ENCODE data around the gene KAZN. TPM values are rescaled to one million over a fixed set of nuclear protein-coding genes. Genes with fewer than 3 reads are reported as not detected.
"Not testable (repeated sequence)": the region's sequence is repeated elsewhere in the genome, so short reads cannot be mapped to it uniquely, and the experiment has no call there.

KAZN gene
- 2.5 and 2.7 TPM in 2 replicates for total RNA-seq (2014; rRNA removed; shearing (Covaris generic))
- polyA plus RNA-seq (2015; cell fraction: cytosol; rRNA removed): 3.2 and 3.6 TPM in 2 replicates
- polyA plus RNA-seq (2015; cell fraction: nucleus; rRNA removed): 3.6 and 4.4 TPM in 2 replicates

DNA sequence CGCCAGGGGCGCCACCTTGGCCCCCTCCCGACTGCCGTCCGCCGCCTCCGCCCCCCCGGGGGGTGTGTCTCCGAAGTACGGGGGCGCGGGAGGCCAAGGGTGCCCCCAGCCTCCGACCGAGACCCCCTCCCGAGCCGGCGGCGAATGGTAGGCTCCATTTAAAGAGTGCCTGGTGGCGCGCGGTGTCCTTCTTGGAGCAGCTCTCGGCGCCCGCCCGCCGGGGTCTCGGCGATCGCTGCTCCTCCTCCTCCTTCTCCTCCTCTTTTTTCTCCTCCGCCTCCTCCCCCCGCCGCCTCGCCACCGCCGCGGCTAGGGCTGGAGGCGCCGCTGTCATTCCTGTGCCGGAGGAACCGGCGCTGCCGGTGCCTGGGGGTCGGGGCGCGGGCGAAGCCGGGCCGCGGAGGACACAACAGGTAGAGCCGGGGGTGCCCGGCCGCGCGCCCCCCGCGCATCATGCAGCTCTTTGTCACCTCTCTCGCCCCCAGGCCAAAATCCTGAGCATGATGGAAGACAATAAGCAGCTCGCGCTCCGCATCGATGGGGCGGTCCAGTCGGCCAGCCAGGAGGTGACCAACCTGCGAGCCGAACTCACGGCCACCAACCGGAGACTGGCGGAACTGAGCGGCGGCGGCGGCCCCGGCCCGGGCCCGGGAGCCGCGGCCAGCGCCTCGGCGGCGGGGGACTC is at the start of gene KAZN:
Gene KAZN (plus strand): TSS at position 188 of the 685 bp plus-strand sequence.
- no peak for DNase-seq (ENCODE audit: low read depth)

DNA sequence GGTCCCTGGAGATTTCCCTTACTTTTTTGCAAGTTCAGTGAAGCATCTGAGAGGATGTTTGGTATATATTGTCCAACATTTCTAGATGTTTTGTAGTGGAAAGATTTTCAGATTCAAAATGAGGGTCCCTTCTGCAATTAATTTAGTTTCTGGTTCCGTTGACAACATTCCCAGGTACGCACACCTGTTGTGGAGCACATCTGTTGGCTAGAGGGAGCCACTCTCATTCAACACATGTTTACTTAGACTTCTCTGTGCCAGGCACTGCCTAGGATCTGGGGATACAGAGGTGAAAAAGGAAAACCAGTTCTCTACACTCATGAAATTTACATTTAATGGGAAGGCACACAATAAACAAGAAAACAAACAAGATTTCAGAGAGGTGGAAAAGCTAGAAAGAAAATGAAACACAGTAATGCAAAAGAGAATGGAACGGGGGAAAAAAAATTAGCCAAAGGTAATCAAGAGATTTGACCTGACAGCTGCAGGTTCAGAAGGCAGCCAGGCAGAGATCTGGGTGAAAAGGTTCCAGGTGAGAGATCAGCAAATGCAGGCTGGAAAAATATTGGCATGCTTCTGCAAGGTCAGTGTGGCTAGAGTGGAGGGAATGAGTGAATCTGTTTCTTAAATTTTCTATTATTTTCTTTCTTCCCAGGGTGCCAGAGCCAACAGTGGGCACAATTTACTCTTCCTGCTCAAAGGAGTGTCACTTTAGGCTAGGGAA is 48.4 kb upstream of the KAZN start:
- DNase-seq (ENCODE audit: low read depth): no peak

DNA sequence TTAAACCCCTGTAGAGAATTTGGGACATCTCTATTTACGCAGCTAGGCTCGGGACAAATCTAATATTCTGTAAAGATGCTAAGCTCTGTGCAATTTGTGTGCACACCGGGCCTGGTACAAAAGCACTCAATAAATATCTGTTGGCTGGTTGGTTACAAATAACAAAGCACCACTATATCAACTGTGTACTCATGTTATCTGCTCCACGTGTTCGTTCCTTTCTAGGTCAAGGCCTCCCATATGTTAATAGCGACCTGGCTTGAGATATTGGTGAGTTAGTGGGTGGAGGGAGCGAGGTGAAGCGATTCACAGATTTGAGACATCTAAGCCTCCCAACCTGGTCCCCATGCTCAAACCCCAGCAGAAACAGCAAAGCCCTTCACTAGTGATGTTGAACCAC is 47.1 kb upstream of the KAZN start:
- DNase-seq (ENCODE audit: low read depth): no peak

DNA sequence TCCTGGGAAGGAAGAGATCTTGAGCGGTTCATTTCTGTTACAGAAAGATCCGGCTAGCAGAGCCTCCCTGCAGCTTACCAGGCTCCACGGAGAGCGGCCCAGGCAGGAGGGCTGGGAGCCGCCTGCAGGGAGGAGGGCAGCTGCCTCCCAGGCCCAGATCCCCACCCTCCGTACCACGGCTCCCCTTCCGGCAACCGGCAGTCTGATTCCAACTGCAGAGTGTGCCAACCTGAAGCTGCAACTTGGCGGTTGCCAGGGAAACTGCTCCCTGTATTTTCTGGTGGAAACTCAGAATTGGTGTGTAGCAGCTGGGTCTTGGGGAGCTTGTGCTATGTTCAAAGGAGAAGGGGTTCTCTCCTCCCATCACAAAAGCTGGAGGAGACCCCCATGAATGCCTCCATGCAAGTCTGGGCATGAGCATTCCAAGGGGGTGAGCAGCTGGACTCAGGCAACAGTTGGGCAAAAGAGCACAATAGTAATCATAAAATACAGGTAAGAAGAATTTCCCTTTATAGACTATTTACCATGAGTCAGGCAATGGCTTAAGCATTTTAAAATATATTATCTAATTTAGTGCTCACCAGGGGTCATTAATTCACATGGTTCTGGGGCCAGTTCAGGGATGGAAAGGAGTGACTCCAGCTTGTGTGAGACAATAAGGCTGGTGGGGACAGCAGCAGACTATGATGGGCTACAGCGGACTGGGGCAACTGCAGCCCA is 46.1 kb upstream of the KAZN start:
- DNase-seq (ENCODE audit: low read depth): no peak

DNA sequence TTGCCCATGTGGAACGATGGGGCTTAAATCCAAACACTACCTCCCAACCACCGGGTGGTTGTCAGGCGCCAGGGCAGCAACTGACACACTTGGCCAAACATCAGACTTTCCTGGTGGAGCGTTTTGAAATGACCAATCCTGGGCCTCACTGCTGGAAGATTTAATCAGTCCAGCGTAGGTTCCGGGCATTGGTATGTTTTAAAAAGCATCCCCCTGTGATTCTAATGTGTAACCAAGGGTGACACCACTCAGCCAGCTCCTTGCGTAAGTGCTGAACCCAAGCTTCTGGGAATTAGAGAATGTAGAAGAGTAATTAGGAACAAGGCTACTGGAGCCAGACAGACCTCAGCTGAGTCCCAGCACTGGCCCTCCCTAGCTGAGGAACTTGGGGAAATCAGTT is 44.8 kb upstream of the KAZN start:
- DNase-seq (ENCODE audit: low read depth): no peak

DNA sequence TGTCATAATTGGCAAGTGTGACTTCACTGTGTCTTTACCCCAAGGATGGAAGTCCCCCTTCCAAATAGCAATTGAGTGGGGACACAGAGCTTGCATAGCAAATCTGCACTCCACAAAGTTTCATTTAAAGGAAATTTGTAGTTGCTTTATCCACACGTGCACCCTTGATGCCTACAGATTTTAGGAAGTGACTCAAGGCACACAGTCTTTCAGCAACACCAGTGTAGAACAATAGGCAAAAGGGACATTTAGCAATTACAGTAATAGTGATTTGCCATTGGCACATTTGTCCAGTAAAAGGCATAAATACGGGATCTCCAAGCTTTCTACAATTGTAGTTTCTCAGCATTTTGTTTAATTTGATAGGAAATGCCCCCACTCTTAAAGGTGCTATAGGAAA is 43.4 kb upstream of the KAZN start:
- DNase-seq (ENCODE audit: low read depth): no peak

DNA sequence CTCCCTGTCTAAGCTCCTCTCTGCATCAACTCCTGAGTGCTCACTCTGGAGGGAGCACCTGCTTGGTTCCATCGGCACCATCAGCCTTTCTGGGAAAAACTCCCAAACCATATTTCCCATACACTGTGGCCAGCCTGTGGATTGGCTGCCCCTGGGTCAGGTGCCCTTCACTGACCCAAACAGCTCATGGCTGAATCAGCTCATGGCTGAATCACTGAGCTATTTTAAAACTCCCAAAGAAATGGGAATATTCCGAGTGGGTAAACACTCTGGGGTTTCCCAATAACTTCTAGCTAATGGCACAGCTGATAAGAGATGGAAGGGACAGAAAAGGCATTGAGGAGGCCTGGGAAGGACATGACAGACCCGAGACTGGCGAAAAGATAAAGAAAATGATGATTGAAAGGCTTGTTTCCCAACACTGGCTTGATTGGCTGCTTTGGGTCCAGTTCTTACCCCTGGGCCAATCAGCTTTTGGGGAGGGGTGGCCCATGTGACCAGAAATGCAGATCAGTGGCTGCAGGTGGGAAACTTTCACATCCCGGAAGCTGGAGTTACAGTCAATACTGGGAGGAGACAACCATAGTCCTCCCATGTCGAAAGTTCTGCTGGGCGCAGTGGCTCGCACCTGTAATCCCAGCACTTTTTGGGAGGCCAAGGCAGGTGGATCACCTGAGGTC is 37.3 kb upstream of the KAZN start:
- no peak for DNase-seq (ENCODE audit: low read depth)

DNA sequence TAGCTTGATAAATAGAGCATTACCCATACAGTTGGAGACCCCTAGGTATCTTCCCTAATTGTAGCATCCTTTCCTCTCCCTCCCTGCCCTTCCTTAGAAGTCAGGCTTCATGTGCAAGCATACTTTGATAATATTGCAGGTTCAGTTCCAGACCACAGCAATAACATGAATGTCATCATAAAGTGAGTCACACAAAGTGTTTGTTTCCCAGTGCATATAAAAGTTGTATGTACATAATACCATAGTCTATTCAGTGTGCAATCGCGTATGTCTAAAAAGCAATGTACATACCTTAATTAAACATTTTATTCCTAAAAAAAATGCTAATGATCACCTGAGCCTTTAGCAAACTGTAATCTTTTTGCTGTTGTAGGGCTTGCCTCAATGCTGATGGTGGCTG is 33.4 kb upstream of the KAZN start:
- DNase-seq (ENCODE audit: low read depth): no peak

DNA sequence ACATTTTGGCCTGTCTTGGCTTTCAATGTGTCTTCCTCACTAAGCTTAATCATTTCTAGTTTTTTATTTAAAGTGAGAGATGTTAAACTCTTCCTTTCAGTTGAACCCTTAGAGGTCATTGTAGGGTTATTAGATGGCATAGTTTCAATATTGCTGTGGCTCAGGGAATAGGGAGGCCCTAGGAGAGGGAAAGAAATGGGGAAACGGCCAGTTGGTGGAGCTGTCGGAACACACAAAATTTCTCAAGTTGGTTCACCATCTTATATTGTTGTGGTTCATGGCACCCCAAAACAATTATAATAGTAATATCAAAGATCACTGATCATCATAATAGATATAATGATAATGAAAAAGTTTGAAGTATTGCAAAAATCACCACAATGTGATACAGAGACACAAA is 31.4 kb upstream of the KAZN start:
- DNase-seq (ENCODE audit: low read depth): no peak

DNA sequence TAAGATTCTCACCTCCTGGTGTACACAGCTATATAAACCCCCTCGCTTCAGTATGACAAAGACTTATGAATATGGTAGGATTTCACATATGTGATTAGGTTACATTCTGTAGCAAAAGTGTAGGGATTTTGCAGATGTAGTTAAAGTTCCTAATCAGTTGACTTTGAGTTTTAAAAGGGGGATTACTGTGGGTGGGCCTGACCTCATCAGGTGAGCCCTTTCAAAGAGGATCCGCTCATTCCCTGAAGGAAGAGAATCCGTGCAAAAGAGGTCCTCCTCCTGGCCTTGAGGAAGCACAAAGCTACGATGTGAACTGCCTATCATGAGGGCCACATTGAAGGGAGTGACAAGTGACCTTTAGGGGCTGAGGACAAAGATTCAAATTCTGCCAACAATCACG is 30.6 kb upstream of the KAZN start:
- no peak for DNase-seq (ENCODE audit: low read depth)

DNA sequence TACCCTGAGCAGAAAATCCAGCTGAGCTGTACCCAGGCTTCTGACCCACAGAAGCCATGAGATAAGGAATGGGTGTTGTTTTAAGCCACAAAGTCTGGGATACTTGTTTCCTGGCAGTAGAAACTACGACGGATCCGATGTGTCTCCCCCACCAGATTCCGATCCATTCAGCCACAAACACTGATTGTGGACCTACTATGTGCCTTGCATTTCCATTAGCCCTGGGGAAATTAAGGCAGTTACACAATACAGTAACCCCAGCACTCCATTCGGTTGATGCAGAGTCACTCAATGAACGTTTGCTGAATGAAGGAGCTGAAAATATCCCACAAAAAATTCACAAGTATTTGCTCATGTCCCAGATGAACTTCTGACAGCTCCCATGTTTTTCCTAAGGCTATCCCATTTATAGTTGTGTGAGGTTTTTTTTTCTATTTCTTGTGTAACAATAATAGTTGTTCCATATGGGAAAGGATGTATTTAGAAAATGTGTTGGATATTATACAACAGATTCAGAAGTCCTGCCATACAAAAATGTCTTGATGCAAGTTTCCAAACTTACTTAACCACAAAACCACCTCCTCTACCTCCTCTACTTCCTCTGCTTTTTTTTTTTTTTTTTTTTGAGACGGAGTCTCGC is 29.6 kb upstream of the KAZN start:
- no peak for DNase-seq (ENCODE audit: low read depth)

DNA sequence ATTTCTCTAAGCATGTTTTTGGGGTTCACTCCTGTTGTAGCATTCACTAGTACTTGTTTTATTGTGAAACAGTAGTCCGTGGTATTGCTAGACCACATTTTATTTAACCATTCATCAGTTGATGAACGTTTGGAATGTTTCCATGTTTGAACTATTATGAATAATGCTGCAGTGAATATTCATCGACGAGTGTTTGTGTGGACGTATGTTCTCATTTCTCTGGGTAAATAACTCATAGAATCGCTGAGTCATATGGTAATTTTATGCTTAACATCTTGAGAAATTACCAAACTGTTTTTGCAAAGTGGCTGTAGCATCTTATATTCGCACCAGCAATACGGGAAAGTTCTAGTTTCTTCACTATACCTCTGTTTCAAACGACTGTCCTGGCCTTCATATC is 28.0 kb upstream of the KAZN start:
- DNase-seq (ENCODE audit: low read depth): no peak

DNA sequence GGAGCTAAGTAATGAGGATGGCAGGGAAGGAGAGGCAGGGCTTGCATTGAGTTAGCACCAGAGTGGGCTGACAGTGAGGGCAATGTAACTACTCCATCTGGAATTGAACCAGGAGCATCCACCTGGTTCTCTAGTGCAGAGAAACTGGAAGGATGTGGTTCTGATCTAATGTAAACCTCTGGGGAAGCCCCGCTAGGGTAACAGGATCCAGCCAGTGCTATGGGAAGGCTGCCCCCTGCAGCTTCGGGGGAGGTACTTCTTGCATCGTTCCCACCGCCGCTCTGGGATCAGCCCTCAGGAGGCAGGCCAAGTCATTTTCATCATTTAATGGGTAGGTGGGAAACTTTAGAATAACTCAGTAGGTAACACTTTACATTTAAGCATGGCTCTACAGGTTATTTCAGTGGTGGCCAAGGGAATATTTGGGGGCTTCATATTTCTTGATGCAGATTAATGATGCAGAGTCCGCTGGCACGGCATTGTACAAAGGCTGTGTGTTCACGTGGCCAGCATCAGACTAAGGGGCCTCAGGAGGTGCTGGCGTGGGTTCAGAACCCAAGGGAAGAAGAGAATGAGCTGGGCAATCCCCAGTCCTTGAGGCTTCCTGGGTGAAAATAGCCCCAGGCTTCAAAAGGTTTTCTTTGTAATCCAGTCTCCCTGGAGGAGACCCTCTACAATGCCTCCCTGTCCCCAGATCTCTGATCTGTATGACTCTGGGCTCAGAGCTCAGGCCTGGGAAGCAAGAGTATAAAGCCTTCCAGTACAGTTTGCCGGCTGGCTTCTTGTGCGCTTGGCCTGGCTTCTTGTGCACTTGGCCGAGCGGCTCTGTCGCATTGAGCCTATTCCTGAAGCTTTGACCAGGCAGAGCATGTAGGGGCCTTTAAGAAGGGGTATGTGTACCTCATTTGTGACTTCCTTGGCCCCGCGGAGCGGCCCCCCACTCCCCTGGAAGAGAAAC is 26.4 kb upstream of the KAZN start:
- DNase-seq (ENCODE audit: low read depth): no peak

DNA sequence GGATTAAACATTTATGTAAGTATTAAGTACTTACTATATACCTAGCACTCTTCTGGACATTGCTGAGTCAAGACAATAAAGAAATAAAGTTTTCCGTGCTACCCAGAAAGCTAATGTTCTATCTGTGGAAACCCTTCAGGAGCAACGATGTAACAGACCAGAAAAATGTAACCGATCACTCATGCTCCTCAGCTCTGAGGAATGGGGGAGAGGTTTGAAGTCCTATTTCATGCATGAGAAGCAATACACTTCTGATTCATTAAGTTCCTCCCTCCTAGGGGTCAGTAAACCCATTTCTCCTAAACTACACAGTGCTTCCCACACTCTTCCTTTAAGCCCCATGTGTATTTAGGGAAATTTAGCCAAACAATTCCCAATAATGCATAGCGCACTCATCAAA is 25.6 kb upstream of the KAZN start:
- DNase-seq (ENCODE audit: low read depth): no peak

DNA sequence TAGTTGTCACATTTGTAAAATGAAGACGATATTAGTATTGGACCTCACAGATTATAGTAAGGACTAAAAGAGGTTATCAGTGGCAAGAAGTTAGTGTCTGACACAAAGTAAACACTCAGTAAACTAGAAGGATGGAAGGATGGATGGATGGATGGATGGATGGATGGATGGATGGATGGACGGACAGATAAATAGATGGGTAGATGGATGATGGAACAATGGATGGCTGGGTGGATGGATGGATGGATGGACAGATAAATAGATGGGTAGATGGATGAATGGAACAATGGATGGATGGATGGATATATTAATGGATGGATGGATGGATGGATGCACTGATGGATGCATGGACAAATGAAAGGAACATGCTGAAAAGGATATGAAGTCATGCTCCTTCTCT is 22.3 kb upstream of the KAZN start:
- DNase-seq (ENCODE audit: low read depth): no peak

DNA sequence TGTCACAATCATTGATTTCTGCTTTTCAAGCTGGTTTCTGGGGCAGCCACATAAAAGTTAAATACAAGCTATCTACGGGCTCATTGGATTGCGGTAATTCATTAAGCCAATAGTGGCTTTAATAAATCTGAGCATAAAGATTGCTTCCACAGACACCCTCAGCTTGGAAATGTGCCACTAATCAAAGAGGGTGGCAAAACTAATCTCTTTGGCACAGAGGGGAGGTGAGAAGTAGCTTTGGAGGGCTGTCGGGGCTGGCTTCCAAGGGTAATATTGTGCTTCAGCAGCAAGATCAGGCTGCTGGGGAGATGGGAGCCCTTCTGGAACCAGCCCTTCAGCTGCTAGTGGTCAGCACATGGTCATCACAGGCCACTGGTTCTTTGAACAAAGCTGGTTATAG is 21.2 kb upstream of the KAZN start:
- DNase-seq (ENCODE audit: low read depth): no peak

DNA sequence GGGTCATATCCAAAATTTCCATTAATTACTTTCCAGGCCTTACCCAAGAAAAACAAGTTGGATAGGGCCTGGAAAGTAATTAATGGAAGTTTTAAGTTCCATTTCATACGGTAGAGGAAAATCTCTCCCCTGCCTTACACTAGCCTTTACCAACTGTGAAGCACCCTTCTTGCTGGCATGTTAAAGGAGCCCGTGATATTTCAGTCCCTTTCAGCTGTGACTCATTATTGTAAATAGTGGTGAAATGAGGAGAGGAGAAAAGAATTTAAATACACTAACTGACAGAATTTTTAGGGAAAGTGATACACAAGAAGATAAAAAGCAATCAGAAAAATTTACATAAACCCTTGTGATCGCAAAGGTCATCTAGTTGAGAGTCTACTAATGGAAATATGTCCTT is 20.3 kb upstream of the KAZN start:
- DNase-seq (ENCODE audit: low read depth): no peak

DNA sequence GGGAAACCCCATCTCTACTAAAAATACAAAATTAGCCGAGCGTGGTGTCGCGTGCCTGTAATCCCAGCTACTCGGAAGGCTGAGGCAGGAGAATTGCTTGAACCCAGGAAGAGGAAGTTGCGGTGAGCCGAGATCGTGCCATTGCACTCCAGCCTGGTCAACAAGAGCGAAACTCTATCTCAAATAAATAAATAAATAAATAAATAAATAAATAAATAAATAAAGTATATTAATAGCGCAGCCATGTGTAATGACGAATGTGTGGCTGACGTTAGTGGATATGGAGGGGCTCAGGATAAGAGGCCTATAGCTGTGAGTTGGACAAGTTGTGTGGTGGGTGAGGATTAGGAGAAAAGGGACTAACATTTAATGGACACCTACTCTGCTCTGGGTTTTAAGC is 18.2 kb upstream of the KAZN start:
- not testable (repeated sequence) for DNase-seq (ENCODE audit: low read depth)

DNA sequence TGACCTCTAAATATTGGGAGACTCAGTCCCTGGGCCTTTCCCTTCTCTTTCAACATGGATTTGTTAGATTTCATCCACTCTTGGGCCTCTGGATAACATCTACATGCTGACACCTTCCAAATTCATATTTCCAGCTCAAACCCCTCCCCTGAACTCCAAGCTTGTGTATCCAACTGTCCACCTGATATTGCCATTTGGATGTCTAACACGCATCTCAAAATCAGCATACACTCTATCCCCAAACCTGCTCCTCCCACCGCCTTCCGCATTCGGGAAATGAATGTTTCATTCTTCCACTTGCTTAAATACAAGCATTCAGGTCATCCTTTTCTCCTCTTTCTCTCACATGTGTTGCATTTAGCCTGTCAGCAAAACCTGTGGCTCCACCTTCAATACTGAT is 17.5 kb upstream of the KAZN start:
- no peak for DNase-seq (ENCODE audit: low read depth)

DNA sequence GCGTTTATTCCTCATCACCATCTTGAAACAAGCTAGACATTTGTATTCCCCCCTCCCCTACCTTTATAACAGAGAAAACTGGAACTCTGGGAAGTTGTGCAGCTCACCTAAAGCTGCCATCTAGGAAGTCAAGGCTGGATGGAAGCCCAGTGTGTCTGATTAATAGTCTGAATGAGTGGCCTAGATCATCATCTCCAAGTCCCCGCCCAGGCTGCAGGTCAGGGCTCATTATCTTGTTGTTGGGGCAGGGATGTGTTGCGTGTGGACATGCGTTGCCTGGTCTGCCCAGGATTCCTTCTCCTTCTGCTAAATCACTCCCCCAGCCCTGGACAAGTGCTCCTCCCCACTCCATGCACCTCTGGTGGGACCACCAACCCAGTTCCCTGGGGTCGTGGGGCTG is 14.7 kb upstream of the KAZN start:
- DNase-seq (ENCODE audit: low read depth): no peak
